HG02588 (cell line): Measurements from ENCODE around the gene IFITM5.

ENCODE experiments used
- ATAC-seq: cut with Tn5 transposase; IDR thresholded peaks from one replicate; pipeline ENCODE4 v1.9.1; 2021; ENCODE audit warnings: mild to moderate bottlenecking, moderate library complexity; ENCODE audit not compliant: unreplicated experiment

Gene IFITM5

GRCh38 chr11:285021-285893 is 14.1 kb downstream of the IFITM5 start:
- no peak for ATAC-seq

- no peak for ATAC-seq
Observed at GRCh38 chr11:284105-285020, 15.0 kb downstream of the IFITM5 start.

GRCh38 chr11:283405-284104 is 15.8 kb downstream of the IFITM5 start:
- no peak for ATAC-seq

- ATAC-seq = no peak
Observed at GRCh38 chr11:282630-283360, 16.5 kb downstream of the IFITM5 start.

- ATAC-seq = no peak
Observed at GRCh38 chr11:282171-282570, 17.2 kb downstream of the IFITM5 start.

GRCh38 chr11:281486-282161 is 17.7 kb downstream of the IFITM5 start:
- no peak for ATAC-seq

- no peak for ATAC-seq
Observed at GRCh38 chr11:280706-281485, 18.4 kb downstream of the IFITM5 start.

- ATAC-seq = no peak
Observed at GRCh38 chr11:279966-280705, 19.2 kb downstream of the IFITM5 start.

- no peak for ATAC-seq
Observed at GRCh38 chr11:279040-279965, 20.0 kb downstream of the IFITM5 start.

- ATAC-seq = no peak
Observed at GRCh38 chr11:278001-278951, 21.1 kb downstream of the IFITM5 start, which contains the start of gene NLRP6. TSS of gene NLRP6 (plus strand) at chr11:278407. CDS start at chr11:278570, 163 bp downstream.

- no peak for ATAC-seq
Observed at GRCh38 chr11:276219-276618, 23.1 kb downstream of the IFITM5 start.

GRCh38 chr11:272931-273198 is 26.5 kb downstream of the IFITM5 start:
- no peak for ATAC-seq

- ATAC-seq = no peak
Observed at GRCh38 chr11:272195-272930, 27.0 kb downstream of the IFITM5 start.

GRCh38 chr11:271319-271715 is 28.0 kb downstream of the IFITM5 start:
- no peak for ATAC-seq

- no peak for ATAC-seq
Observed at GRCh38 chr11:270451-271318, 28.6 kb downstream of the IFITM5 start.
